Measurements from ENCODE around the gene TP63.
"Not testable (repeated sequence)": the region's sequence is repeated elsewhere in the genome, so short reads cannot be mapped to it uniquely, and the experiment has no call there.

- not testable (repeated sequence) for TF ChIP-seq POLR2A, CTCF (IDR thresholded peaks at IDR 0.05)
Measured at GRCh38 chr3:189672346-189672745, 41.2 kb downstream of the TP63 start.

All from Peyer's patch (tissue), 4 donors.